ENCODE measurements around the gene HYAL3.

DNA sequence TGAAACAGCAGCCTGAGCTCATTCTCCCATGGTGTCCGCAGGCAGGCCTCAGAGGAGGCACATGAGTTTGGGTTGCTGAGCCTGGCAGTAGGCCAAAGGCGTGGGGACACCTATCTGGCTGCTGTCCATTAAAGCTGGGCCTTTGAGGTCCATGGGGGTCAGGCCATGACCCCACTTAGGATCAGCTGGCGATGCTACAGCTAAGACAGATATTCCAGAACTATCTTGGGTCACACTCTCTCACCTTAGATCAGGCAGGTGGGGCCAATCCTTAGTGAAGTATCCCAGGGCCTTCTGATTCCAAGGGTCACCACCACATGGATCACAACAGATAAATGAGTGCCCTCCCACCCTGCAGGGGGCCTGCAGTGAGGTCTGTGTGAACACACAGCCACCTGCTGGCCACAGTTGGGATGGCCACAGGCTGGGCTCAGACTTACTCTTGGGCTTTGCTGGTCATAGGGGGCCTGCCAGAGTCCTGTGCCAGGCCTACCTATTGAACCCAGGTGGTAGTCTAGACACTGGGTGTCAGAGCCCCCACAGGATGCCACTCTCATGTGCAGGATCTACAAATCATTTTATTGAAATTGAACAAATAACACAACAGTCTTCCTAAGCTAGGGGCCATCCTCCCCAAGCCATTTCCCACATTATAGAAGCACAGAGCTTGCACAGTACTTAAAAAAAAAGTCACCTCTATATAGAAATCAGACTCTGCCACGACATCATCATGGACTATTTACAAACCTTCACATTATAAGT, 25.3 kb upstream of the HYAL3 start:
- TF ChIP-seq, protein P1, sequence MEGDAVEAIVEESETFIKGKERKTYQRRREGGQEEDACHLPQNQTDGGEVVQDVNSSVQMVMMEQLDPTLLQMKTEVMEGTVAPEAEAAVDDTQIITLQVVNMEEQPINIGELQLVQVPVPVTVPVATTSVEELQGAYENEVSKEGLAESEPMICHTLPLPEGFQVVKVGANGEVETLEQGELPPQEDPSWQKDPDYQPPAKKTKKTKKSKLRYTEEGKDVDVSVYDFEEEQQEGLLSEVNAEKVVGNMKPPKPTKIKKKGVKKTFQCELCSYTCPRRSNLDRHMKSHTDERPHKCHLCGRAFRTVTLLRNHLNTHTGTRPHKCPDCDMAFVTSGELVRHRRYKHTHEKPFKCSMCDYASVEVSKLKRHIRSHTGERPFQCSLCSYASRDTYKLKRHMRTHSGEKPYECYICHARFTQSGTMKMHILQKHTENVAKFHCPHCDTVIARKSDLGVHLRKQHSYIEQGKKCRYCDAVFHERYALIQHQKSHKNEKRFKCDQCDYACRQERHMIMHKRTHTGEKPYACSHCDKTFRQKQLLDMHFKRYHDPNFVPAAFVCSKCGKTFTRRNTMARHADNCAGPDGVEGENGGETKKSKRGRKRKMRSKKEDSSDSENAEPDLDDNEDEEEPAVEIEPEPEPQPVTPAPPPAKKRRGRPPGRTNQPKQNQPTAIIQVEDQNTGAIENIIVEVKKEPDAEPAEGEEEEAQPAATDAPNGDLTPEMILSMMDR (IDR thresholded peaks at IDR 0.05; ENCODE audit: insufficient read depth, low read length, poor library complexity, severe bottlenecking), result peak; percentile 60
- TF ChIP-seq EZH2phosphoT487 (conservative IDR thresholded peaks at IDR 0.05; ENCODE audit: low read length), result no peak
